ENCODE results near the gene FBN1.

FBN1 gene

DNA sequence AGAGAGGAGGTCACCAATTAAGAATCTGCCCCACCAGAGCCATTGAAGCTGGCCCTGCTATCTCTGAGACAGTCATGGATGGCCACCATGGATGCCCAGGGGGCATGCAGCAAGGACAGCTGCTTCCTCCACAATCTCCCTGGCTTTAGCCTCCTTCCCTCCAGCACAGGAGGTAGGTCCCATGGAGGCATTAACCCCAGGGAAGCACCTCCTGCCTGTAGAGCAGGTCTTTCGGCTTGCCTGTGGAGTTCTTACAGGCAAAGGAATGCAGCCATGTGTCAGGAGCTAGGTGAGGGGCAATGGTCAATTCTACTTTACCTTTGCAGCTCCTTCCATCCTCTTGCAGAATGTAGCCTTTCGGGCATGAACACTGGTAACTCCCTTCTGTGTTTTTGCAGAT lies 220.5 kb downstream of the FBN1 start:
- Histone ChIP-seq H3K36me3 (ENCODE audit: low read depth) (peaks cover 13% of the 10 kb centered on the region; the same call in 1 of the 2 replicates), H3K27ac (ENCODE audit: poor library complexity, severe bottlenecking) (no peak overlapping the region)

DNA sequence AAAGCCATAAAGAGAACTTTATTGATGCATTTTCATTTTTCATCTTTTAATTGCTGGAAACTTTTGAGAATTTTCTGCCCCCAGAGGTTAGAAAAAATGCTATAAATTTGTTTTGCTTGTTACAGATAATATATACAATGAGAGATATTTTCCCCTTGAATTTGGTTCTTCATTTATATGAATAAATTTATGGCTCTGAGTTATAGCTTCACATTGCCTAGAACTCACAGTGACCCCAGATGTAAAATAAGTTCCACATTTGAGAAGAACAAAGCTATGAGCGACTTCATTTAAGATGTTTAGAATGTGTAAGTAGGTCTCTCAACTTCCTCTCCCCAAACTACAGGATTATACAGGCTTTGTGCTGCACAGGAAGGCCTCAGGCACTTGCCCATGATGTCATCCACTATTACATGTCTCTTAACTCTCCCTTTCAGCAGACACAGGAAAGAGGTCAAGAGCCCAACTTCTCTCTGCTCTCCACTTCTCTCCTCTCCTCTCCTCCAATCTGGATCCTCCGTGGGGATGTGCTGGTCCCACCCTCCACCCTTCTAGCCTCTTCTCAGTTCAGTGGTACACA lies 221.5 kb downstream of the FBN1 start:
- DNase-seq (ENCODE audit: low spot score) (no peak), ATAC-seq (ENCODE audit: low read depth) (peak; percentile 93)
- Histone ChIP-seq H3K4me3 (ENCODE audit: severe bottlenecking) (no peak overlapping the region), H3K4me1 (ENCODE audit: insufficient read depth, poor library complexity, severe bottlenecking) (peaks cover 13% of the 10 kb centered on the region), H3K9me3 (ENCODE audit: severe bottlenecking) (no peaks in the 10 kb centered on the region), H3K36me3 (ENCODE audit: low read depth) (peaks cover 8% of the 10 kb centered on the region; the same call in 1 of the 2 replicates), H3K27me3 (ENCODE audit: insufficient read depth, poor library complexity, severe bottlenecking) (no peaks in the 10 kb centered on the region), H3K27ac (ENCODE audit: poor library complexity, severe bottlenecking) (peak overlapping the region; percentile 6)
- TF ChIP-seq, protein P1, sequence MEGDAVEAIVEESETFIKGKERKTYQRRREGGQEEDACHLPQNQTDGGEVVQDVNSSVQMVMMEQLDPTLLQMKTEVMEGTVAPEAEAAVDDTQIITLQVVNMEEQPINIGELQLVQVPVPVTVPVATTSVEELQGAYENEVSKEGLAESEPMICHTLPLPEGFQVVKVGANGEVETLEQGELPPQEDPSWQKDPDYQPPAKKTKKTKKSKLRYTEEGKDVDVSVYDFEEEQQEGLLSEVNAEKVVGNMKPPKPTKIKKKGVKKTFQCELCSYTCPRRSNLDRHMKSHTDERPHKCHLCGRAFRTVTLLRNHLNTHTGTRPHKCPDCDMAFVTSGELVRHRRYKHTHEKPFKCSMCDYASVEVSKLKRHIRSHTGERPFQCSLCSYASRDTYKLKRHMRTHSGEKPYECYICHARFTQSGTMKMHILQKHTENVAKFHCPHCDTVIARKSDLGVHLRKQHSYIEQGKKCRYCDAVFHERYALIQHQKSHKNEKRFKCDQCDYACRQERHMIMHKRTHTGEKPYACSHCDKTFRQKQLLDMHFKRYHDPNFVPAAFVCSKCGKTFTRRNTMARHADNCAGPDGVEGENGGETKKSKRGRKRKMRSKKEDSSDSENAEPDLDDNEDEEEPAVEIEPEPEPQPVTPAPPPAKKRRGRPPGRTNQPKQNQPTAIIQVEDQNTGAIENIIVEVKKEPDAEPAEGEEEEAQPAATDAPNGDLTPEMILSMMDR (IDR thresholded peaks at IDR 0.05; ENCODE audit: poor library complexity, severe bottlenecking): no peak

More for the DNA sequence above, 220.5 kb downstream of the FBN1 start:
- no peak overlapping the region for H3K4me3 ChIP-seq (ENCODE audit: severe bottlenecking)
- H3K9me3 ChIP-seq (ENCODE audit: severe bottlenecking): no peaks in the 10 kb centered on the region
- H3K27me3 ChIP-seq (ENCODE audit: insufficient read depth, poor library complexity, severe bottlenecking): no peaks in the 10 kb centered on the region
- H3K4me1 ChIP-seq (ENCODE audit: insufficient read depth, poor library complexity, severe bottlenecking): peaks cover 13% of the 10 kb centered on the region
- TF ChIP-seq, protein P1 (IDR thresholded peaks at IDR 0.05; ENCODE audit: poor library complexity, severe bottlenecking): no peak
- DNase-seq (ENCODE audit: low spot score) (no peak), ATAC-seq (ENCODE audit: low read depth) (no peak)

DNA sequence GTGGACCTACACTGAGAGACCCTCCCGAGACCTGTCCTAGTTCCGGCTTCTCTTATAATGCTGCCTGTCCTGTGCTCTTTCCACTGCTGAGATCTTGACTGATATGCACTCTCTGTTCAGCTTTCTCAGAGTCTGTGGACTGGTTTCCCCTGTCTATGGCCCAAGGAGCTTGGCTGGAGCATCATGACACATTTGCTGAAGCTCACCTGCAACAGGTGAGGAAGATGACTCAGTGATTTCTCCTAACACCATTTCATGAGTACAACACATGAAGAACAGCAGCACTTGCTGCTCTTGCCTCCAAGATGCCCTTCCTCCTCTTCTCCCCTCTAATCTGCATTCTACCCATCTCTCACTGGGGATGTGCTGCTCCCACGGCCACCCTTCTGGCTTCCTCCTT lies 222.2 kb downstream of the FBN1 start:
- ATAC-seq (ENCODE audit: low read depth) (peak; percentile 34; the same call in 1 of the 3 replicates), DNase-seq (ENCODE audit: low spot score) (no peak)
- Histone ChIP-seq H3K4me3 (ENCODE audit: severe bottlenecking) (no peak overlapping the region), H3K36me3 (ENCODE audit: low read depth) (0 out of 2 replicates have a peak, but pooled peaks cover 8% of the 10 kb centered on the region), H3K9me3 (ENCODE audit: severe bottlenecking) (no peaks in the 10 kb centered on the region), H3K4me1 (ENCODE audit: insufficient read depth, poor library complexity, severe bottlenecking) (peaks cover 13% of the 10 kb centered on the region), H3K27me3 (ENCODE audit: insufficient read depth, poor library complexity, severe bottlenecking) (no peaks in the 10 kb centered on the region), H3K27ac (ENCODE audit: poor library complexity, severe bottlenecking) (no peak overlapping the region)
- TF ChIP-seq, protein P1 (IDR thresholded peaks at IDR 0.05; ENCODE audit: poor library complexity, severe bottlenecking): no peak

DNA sequence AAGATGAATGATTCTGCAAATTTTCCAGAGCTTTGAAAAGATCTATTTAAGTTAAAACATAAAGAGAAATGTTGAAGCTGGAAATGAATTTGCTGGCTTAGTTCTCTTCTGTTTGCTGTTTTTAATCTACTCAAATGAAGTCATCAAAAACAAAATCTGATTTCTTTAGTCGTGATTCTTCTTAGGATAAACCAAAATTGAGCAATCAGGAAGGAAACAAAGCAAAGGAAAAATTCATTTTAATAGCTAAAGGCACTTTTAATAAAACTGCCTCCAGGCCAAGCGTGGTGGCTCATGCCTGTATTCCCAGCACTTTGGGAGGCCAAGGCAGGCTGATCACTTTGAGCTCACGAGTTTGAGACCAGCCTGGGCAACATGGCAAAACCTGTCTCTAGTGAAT lies 223.1 kb downstream of the FBN1 start:
- Histone ChIP-seq H3K27me3 (ENCODE audit: insufficient read depth, poor library complexity, severe bottlenecking) (no peaks in the 10 kb centered on the region), H3K4me1 (ENCODE audit: insufficient read depth, poor library complexity, severe bottlenecking) (peaks cover 13% of the 10 kb centered on the region), H3K27ac (ENCODE audit: poor library complexity, severe bottlenecking) (no peak overlapping the region), H3K9me3 (ENCODE audit: severe bottlenecking) (no peaks in the 10 kb centered on the region), H3K4me3 (ENCODE audit: severe bottlenecking) (no peak overlapping the region), H3K36me3 (ENCODE audit: low read depth) (0 out of 2 replicates have a peak, but pooled peaks cover 8% of the 10 kb centered on the region)
- TF ChIP-seq, protein P1 (IDR thresholded peaks at IDR 0.05; ENCODE audit: poor library complexity, severe bottlenecking): no peak
- no peak for ATAC-seq (ENCODE audit: low read depth)
- no peak for DNase-seq (ENCODE audit: low spot score)

DNA sequence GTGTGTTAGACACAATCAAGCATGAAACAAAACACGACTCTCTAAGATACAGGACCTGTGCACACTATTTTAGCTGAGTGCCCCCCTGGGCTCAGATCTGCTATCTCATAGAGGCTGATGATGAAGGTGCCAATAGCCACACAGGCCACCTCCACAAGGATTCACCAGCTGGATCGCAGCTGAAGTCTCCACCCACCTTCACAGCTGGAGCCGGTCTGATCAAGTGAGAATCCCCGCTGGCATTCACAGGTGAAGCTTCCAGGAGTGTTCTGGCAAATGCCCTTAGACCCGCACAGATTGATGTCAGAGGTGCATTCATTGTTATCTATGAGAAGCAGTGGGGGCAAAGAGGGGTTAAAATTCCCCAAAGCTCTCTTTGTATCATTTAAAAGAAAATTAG lies 224.1 kb downstream of the FBN1 start:
- DNase-seq (ENCODE audit: low spot score) (no peak), ATAC-seq (ENCODE audit: low read depth) (no peak)
- Histone ChIP-seq H3K9me3 (ENCODE audit: severe bottlenecking) (no peaks in the 10 kb centered on the region), H3K27ac (ENCODE audit: poor library complexity, severe bottlenecking) (no peak overlapping the region), H3K4me3 (ENCODE audit: severe bottlenecking) (no peak overlapping the region), H3K36me3 (ENCODE audit: low read depth) (0 out of 2 replicates have a peak, but pooled peaks cover 8% of the 10 kb centered on the region), H3K27me3 (ENCODE audit: insufficient read depth, poor library complexity, severe bottlenecking) (no peaks in the 10 kb centered on the region), H3K4me1 (ENCODE audit: insufficient read depth, poor library complexity, severe bottlenecking) (peaks cover 13% of the 10 kb centered on the region)
- TF ChIP-seq, protein P1 (IDR thresholded peaks at IDR 0.05; ENCODE audit: poor library complexity, severe bottlenecking): no peak
